C4-2B (cell line): ENCODE results near the gene SLC7A6.

Source experiments
- H3K27ac ChIP-seq: fragments of 450-650 bp; 2 replicates; pipeline ENCODE4 v1.5.1; 2017
- ZFX ChIP-seq: fragments of 450-650 bp; IDR thresholded peaks from 2 replicates; pipeline ENCODE4 v1.6.1; 2017
- TF ChIP-seq, protein P1 (sequence below): fragments of 450-650 bp; conservative IDR thresholded peaks from 2 replicates; pipeline ENCODE4 v1.5.1; 2017; ENCODE audit warnings: mild to moderate bottlenecking

Gene SLC7A6

DNA sequence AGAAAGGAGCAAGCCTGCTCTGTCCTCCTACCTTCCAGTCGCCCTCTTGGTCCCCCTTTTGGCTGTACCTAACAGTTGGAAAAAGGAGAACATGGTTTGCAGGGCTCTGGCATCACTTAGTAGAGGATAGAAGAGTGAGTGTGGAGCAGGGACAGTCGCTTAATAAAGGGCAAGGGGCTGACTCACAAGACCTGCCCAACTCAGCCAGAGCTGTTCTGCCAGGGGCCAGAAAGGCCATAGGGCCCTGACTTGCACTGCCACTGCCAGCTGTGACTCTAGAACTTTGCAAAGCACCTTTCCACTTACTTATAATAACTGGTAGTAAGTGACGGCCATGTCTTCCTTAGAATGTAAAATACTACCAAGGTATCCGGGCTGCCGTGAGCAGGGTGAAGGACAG, 60.0 kb downstream of the SLC7A6 start:
- TF ChIP-seq ZFX: no peak
- TF ChIP-seq, protein P1, sequence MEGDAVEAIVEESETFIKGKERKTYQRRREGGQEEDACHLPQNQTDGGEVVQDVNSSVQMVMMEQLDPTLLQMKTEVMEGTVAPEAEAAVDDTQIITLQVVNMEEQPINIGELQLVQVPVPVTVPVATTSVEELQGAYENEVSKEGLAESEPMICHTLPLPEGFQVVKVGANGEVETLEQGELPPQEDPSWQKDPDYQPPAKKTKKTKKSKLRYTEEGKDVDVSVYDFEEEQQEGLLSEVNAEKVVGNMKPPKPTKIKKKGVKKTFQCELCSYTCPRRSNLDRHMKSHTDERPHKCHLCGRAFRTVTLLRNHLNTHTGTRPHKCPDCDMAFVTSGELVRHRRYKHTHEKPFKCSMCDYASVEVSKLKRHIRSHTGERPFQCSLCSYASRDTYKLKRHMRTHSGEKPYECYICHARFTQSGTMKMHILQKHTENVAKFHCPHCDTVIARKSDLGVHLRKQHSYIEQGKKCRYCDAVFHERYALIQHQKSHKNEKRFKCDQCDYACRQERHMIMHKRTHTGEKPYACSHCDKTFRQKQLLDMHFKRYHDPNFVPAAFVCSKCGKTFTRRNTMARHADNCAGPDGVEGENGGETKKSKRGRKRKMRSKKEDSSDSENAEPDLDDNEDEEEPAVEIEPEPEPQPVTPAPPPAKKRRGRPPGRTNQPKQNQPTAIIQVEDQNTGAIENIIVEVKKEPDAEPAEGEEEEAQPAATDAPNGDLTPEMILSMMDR: no peak
- no peak overlapping the region for H3K27ac ChIP-seq

DNA sequence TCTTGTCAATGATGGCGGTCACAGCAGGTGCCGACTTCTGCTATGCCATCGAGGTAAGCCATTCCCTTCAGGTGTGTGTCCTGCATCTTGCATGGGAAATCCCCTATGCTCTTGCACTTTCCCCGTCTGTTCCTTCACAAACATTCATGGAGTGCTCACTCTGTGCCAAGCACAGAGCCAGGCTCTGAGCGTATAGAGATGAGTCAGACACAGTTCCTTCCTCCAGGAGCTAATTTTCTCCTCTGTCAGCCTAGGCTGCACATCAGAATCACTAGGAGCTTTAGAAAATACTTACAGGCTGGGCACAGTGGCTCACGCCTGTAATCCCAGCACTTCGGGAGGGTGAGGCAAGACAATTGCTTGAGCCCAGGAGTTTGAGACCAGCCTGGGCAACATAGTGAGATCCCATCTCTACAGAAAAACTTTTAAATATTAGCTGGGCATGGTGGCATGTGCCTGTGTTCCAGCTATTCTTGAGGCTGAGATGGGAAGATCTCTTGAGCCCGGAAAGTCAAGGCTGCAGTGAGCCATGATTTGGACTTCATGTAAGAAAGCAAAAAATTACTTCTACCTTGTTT, 60.5 kb downstream of the SLC7A6 start:
- H3K27ac ChIP-seq: no peak overlapping the region
- no peak for TF ChIP-seq ZFX
- TF ChIP-seq, protein P1: no peak

- H3K27ac ChIP-seq: no peak overlapping the region
- no peak for TF ChIP-seq ZFX
- TF ChIP-seq, protein P1: peak; percentile 89
These were observed 64.0 kb downstream of the SLC7A6 start for GRCh38 chr16:68328151-68328859.

- no peak for TF ChIP-seq ZFX
- TF ChIP-seq, protein P1: peak; percentile 69
- H3K27ac ChIP-seq: no peak overlapping the region
These were observed 64.6 kb downstream of the SLC7A6 start for GRCh38 chr16:68328860-68329390.

- no peak overlapping the region for H3K27ac ChIP-seq
- no peak for TF ChIP-seq ZFX
These were observed 67.6 kb downstream of the SLC7A6 start for GRCh38 chr16:68331879-68332410.

GRCh38 chr16:68332411-68333121, 68.2 kb downstream of the SLC7A6 start:
- no peak overlapping the region for H3K27ac ChIP-seq
- TF ChIP-seq ZFX: no peak
- TF ChIP-seq, protein P1: no peak

DNA sequence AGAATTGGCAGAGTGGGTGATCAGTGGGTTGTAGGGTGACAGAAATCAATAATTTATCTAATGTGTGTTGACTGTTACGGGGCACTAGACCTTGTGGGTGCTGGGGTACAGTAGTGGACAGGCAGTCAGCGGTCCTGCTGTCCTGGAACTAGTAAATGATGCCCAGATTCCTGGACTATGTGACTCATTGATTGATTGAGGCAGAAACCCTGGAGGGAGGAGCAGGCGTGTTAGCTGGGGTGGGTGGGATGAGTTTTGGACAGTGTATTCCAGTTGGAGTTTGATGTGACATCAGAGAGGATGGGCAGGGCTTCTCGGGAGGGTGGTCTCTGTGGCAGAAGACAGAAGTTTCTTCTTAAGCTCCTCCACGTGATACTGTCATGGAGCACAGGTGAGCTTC, 70.8 kb downstream of the SLC7A6 start:
- H3K27ac ChIP-seq: no peak overlapping the region
- no peak for TF ChIP-seq ZFX
- TF ChIP-seq, protein P1: no peak
